ENCODE data around the gene TBC1D10B.
"Not testable (repeated sequence)": the region's sequence is repeated elsewhere in the genome, so short reads cannot be mapped to it uniquely, and the experiment has no call there.

The TBC1D10B gene

GRCh38 chr16:30342751-30343490 lies 27.4 kb downstream of the TBC1D10B start:
- DNase-seq (ENCODE audit: extremely low read depth in 1 of 2, low read depth in 1 of 2), result no peak

- not testable (repeated sequence) for DNase-seq (ENCODE audit: extremely low read depth in 1 of 2, low read depth in 1 of 2)
These were observed 28.3 kb downstream of the TBC1D10B start for GRCh38 chr16:30341971-30342370.

- no peak for DNase-seq (ENCODE audit: extremely low read depth in 1 of 2, low read depth in 1 of 2)
These were observed 29.7 kb downstream of the TBC1D10B start for GRCh38 chr16:30340621-30341020.

- DNase-seq (ENCODE audit: extremely low read depth in 1 of 2, low read depth in 1 of 2), result not testable (repeated sequence)
These were observed 31.6 kb downstream of the TBC1D10B start for GRCh38 chr16:30338715-30339114.

GRCh38 chr16:30337964-30338357 lies 32.3 kb downstream of the TBC1D10B start:
- not testable (repeated sequence) for DNase-seq (ENCODE audit: extremely low read depth in 1 of 2, low read depth in 1 of 2)

- DNase-seq (ENCODE audit: extremely low read depth in 1 of 2, low read depth in 1 of 2), result no peak
These were observed 34.5 kb downstream of the TBC1D10B start for GRCh38 chr16:30335598-30336474.

GRCh38 chr16:30335028-30335597 lies 35.2 kb downstream of the TBC1D10B start:
- DNase-seq (ENCODE audit: extremely low read depth in 1 of 2, low read depth in 1 of 2), result peak; percentile 37 to 79

GRCh38 chr16:30334473-30334989 lies 35.8 kb downstream of the TBC1D10B start:
- peak; percentile 50 to 73 for DNase-seq (ENCODE audit: extremely low read depth in 1 of 2, low read depth in 1 of 2)

GRCh38 chr16:30324220-30324619 lies 46.1 kb downstream of the TBC1D10B start:
- DNase-seq (ENCODE audit: extremely low read depth in 1 of 2, low read depth in 1 of 2), result not testable (repeated sequence)

- DNase-seq (ENCODE audit: extremely low read depth in 1 of 2, low read depth in 1 of 2), result not testable (repeated sequence)
These were observed 51.6 kb downstream of the TBC1D10B start for GRCh38 chr16:30318647-30319046.

GRCh38 chr16:30310937-30311336 lies 59.4 kb downstream of the TBC1D10B start:
- DNase-seq (ENCODE audit: extremely low read depth in 1 of 2, low read depth in 1 of 2), result not testable (repeated sequence)

- DNase-seq (ENCODE audit: extremely low read depth in 1 of 2, low read depth in 1 of 2), result not testable (repeated sequence)
These were observed 61.0 kb downstream of the TBC1D10B start for GRCh38 chr16:30309255-30309654.
